ENCODE data around the gene HPCA.

HPCA gene

DNA sequence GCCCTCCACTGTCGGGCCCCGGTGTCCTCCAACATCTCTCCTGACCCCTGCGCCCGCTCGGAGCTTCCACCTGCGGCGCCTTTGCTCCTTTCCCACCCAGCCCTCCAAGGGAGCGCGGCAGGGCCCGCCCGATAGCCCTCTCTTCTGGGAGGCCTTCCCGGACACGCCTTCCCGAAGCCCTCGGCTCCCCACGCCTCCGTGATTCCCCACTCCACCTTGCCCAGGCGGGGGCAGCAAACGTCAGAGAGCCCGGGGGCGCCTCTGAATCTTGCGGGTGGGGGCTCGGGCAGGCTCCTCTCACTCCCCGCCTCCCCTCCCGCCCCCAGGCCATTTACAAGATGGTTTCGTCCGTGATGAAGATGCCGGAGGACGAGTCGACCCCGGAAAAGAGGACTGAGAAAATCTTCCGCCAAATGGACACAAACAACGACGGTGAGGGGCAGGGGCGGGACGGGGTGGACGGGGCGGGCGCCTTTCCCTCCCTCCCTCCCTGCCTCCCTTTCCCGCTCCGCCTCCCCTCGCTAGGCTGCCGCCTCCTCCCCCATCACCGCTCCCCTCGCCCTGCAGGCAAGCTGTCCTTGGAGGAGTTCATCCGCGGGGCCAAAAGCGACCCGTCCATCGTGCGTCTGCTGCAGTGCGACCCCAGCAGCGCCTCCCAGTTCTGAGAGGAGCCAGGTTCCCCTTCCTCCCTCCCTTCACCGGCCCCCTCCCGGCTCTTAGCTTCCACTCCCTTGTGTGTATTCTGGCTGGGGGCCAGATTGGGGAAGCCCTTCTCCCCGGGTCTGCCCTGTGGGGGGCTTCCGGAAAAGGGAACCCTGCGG, 7.1 kb downstream of the HPCA start:
- H3K9ac ChIP-seq (ENCODE audit: low read length) = no peak overlapping the region
- peak overlapping the region; percentile 63 for H3K4me3 ChIP-seq (ENCODE audit: low read length)
- peak; percentile 52 for DNase-seq (ENCODE audit: low read depth)
- H3K9me3 ChIP-seq (ENCODE audit: control insufficient read depth, low read length) = no peaks in the 10 kb centered on the region
- peaks cover 19% of the 10 kb centered on the region for H3K27me3 ChIP-seq (replicated peaks; ENCODE audit: control insufficient read depth, insufficient read depth, low read length)
- no peaks in the 10 kb centered on the region for H3K36me3 ChIP-seq (ENCODE audit: control insufficient read depth, insufficient read depth, low read length, severe bottlenecking)
- no peaks in the 10 kb centered on the region for H3K4me1 ChIP-seq (ENCODE audit: control insufficient read depth, insufficient read depth, low read length)

DNA sequence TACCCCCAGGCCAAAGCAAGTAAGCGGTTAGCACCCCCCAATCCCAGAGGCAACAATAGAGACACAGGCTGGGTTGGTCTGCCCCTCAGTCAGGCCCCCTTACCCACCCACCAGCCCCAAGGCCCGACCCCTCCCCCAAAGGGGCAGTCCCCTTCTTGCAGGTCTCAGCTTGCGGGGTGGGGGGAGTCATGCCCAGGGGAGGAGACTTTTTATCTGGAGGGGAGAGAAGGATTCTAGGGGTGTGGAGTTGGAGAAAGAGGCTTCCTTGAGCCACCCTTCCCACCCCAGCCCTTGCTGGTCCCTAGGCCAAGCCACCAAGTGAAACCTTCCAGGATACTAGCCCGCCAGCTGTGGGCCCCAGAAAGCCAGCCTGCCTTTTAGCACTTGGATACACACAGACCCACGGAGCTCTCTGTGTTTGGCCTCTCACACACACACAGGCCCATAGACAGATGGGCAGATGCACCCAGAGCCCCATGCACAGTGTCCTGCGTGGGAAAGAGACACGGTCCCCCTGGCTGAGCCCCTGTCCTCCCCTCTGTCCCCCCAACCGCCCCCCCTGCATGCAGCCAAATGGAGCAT, 7.8 kb downstream of the HPCA start:
- Histone ChIP-seq H3K27me3 (replicated peaks; ENCODE audit: control insufficient read depth, insufficient read depth, low read length) (peaks cover 17% of the 10 kb centered on the region), H3K4me1 (ENCODE audit: control insufficient read depth, insufficient read depth, low read length) (no peaks in the 10 kb centered on the region), H3K9ac (ENCODE audit: low read length) (no peak overlapping the region), H3K36me3 (ENCODE audit: control insufficient read depth, insufficient read depth, low read length, severe bottlenecking) (no peaks in the 10 kb centered on the region), H3K4me3 (ENCODE audit: low read length) (no peak overlapping the region), H3K9me3 (ENCODE audit: control insufficient read depth, low read length) (no peaks in the 10 kb centered on the region)
- DNase-seq (ENCODE audit: low read depth) = no peak

- no peak overlapping the region for H3K4me3 ChIP-seq (ENCODE audit: low read length)
- no peak for DNase-seq (ENCODE audit: low read depth)
- peaks cover 17% of the 10 kb centered on the region for H3K27me3 ChIP-seq (replicated peaks; ENCODE audit: control insufficient read depth, insufficient read depth, low read length)
- no peaks in the 10 kb centered on the region for H3K4me1 ChIP-seq (ENCODE audit: control insufficient read depth, insufficient read depth, low read length)
- H3K9ac ChIP-seq (ENCODE audit: low read length) = no peak overlapping the region
- H3K36me3 ChIP-seq (ENCODE audit: control insufficient read depth, insufficient read depth, low read length, severe bottlenecking) = no peaks in the 10 kb centered on the region
- H3K9me3 ChIP-seq (ENCODE audit: control insufficient read depth, low read length) = no peaks in the 10 kb centered on the region
Observed at GRCh38 chr1:32894681-32895080, 8.4 kb downstream of the HPCA start.

GRCh38 chr1:32895325-32896215, 9.3 kb downstream of the HPCA start:
- no peaks in the 10 kb centered on the region for H3K9me3 ChIP-seq (ENCODE audit: control insufficient read depth, low read length)
- no peak for DNase-seq (ENCODE audit: low read depth)
- H3K4me3 ChIP-seq (ENCODE audit: low read length) = no peak overlapping the region
- H3K9ac ChIP-seq (ENCODE audit: low read length) = no peak overlapping the region
- peaks cover 17% of the 10 kb centered on the region for H3K27me3 ChIP-seq (replicated peaks; ENCODE audit: control insufficient read depth, insufficient read depth, low read length)
- no peaks in the 10 kb centered on the region for H3K36me3 ChIP-seq (ENCODE audit: control insufficient read depth, insufficient read depth, low read length, severe bottlenecking)
- H3K4me1 ChIP-seq (ENCODE audit: control insufficient read depth, insufficient read depth, low read length) = no peaks in the 10 kb centered on the region

DNA sequence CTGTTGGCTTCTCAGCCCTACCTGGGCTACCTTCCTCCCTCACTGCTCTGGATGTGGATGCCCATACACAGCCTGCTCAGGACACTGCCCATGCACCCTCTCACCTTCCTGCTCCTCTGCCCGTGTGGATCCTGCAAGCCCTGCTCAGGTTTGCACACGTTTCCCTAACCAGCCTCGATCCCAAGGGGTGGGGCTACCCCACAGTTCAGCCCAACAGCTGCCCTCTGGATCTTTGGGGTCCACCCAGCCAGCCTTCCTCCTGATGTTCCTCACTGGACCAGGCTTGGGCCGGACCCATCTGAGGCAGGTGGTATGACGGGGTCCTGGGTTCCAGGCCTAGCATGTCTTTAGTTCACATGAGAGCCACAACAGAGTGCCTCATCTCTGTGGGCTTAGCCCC, 10.2 kb downstream of the HPCA start:
- no peak overlapping the region for H3K4me3 ChIP-seq (ENCODE audit: low read length)
- peaks cover 13% of the 10 kb centered on the region for H3K27me3 ChIP-seq (replicated peaks; ENCODE audit: control insufficient read depth, insufficient read depth, low read length)
- DNase-seq (ENCODE audit: low read depth) = no peak
- H3K9ac ChIP-seq (ENCODE audit: low read length) = no peak overlapping the region
- no peaks in the 10 kb centered on the region for H3K36me3 ChIP-seq (ENCODE audit: control insufficient read depth, insufficient read depth, low read length, severe bottlenecking)
- no peaks in the 10 kb centered on the region for H3K9me3 ChIP-seq (ENCODE audit: control insufficient read depth, low read length)
- no peaks in the 10 kb centered on the region for H3K4me1 ChIP-seq (ENCODE audit: control insufficient read depth, insufficient read depth, low read length)

DNA sequence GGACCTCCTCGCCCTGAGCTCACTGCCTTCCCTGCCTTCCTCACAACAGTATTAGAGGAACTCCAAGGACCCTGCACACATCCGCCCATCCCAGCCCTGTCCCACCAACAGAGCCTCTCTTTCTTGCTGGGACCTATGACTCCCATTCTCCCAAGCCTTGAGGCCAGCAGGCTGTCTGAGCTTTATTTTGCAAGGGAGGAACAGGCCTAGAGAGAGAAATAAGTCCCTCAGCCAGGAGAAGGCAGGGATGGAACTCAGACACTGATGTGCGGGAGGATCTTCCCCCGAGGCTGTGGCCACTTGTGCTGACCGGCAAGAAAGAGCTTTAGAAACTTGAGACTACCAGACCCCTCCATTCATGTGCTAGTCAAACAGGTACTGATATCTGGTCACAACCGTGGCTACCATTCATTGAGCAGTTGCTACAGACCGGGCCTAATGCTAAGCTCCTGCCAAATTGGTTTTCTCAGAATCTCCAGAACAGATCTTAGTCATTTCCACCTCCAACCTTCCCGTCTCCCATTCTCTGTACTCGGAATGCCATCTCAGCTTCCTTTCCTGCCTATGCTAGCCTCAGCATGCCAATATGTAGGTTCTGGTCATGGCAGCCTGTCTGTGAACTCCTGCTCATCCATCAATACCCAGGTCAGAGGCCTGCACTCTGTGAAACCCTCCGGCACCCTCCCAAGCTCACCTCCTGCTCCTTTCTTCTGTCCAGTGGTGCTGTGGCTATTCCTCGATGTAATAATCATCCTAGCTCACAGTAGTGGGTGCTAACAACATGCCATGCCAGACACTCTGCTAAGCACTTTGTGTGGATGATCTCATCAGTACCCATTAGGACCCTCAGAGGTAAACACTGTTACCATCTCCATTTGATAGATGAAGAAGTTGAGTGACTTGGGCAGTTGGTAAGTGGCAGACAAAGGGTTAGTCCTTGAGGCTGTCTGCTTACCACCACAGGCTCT, 11.1 kb downstream of the HPCA start:
- Histone ChIP-seq H3K4me1 (ENCODE audit: control insufficient read depth, insufficient read depth, low read length) (no peaks in the 10 kb centered on the region), H3K27me3 (replicated peaks; ENCODE audit: control insufficient read depth, insufficient read depth, low read length) (peaks cover 4% of the 10 kb centered on the region), H3K4me3 (ENCODE audit: low read length) (no peak overlapping the region), H3K9me3 (ENCODE audit: control insufficient read depth, low read length) (no peaks in the 10 kb centered on the region), H3K9ac (ENCODE audit: low read length) (no peak overlapping the region), H3K36me3 (ENCODE audit: control insufficient read depth, insufficient read depth, low read length, severe bottlenecking) (no peaks in the 10 kb centered on the region)
- DNase-seq (ENCODE audit: low read depth) = no peak

DNA sequence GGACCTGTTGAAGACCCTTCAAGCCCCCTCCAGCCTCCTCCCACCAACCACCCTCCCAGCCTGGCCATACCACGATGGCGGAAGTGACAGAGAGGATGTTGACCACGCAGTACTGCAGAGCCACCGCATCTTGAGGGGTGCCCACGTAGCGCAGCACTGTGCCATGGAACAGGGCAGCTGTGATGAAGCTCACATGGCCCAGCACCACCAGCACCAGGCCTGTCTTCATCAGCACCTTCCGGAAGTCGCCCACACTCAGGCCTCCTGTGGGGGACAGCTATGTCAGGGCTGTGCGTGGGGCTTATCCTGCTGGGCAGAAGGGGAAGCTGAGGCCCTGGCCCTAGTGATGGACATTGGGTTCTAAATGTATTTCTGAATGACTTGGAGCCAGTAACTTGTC, 11.8 kb downstream of the HPCA start:
- Histone ChIP-seq H3K9ac (ENCODE audit: low read length) (no peak overlapping the region), H3K9me3 (ENCODE audit: control insufficient read depth, low read length) (no peaks in the 10 kb centered on the region), H3K4me3 (ENCODE audit: low read length) (no peak overlapping the region), H3K27me3 (replicated peaks; ENCODE audit: control insufficient read depth, insufficient read depth, low read length) (no peaks in the 10 kb centered on the region), H3K4me1 (ENCODE audit: control insufficient read depth, insufficient read depth, low read length) (no peaks in the 10 kb centered on the region), H3K36me3 (ENCODE audit: control insufficient read depth, insufficient read depth, low read length, severe bottlenecking) (no peaks in the 10 kb centered on the region)
- no peak for DNase-seq (ENCODE audit: low read depth)

GRCh38 chr1:32898958-32899357, 12.7 kb downstream of the HPCA start:
- Histone ChIP-seq H3K4me3 (ENCODE audit: low read length) (no peak overlapping the region), H3K36me3 (ENCODE audit: control insufficient read depth, insufficient read depth, low read length, severe bottlenecking) (no peaks in the 10 kb centered on the region), H3K4me1 (ENCODE audit: control insufficient read depth, insufficient read depth, low read length) (no peaks in the 10 kb centered on the region), H3K9ac (ENCODE audit: low read length) (no peak overlapping the region), H3K9me3 (ENCODE audit: control insufficient read depth, low read length) (no peaks in the 10 kb centered on the region), H3K27me3 (replicated peaks; ENCODE audit: control insufficient read depth, insufficient read depth, low read length) (no peaks in the 10 kb centered on the region)
- no peak for DNase-seq (ENCODE audit: low read depth)

GRCh38 chr1:32899586-32900296, 13.4 kb downstream of the HPCA start:
- no peaks in the 10 kb centered on the region for H3K27me3 ChIP-seq (replicated peaks; ENCODE audit: control insufficient read depth, insufficient read depth, low read length)
- H3K4me3 ChIP-seq (ENCODE audit: low read length) = no peak overlapping the region
- H3K9me3 ChIP-seq (ENCODE audit: control insufficient read depth, low read length) = no peaks in the 10 kb centered on the region
- H3K4me1 ChIP-seq (ENCODE audit: control insufficient read depth, insufficient read depth, low read length) = no peaks in the 10 kb centered on the region
- no peak for DNase-seq (ENCODE audit: low read depth)
- no peak overlapping the region for H3K9ac ChIP-seq (ENCODE audit: low read length)
- no peaks in the 10 kb centered on the region for H3K36me3 ChIP-seq (ENCODE audit: control insufficient read depth, insufficient read depth, low read length, severe bottlenecking)

- Histone ChIP-seq H3K4me3 (ENCODE audit: low read length) (peak overlapping the region; percentile 76), H3K9ac (ENCODE audit: low read length) (peak overlapping the region; percentile 68), H3K9me3 (ENCODE audit: control insufficient read depth, low read length) (no peaks in the 10 kb centered on the region), H3K4me1 (ENCODE audit: control insufficient read depth, insufficient read depth, low read length) (no peaks in the 10 kb centered on the region), H3K27me3 (replicated peaks; ENCODE audit: control insufficient read depth, insufficient read depth, low read length) (no peaks in the 10 kb centered on the region), H3K36me3 (ENCODE audit: control insufficient read depth, insufficient read depth, low read length, severe bottlenecking) (no peaks in the 10 kb centered on the region)
- peak; percentile 11 for DNase-seq (ENCODE audit: low read depth)
Observed at GRCh38 chr1:32900371-32900955, 14.2 kb downstream of the HPCA start.
